Measurements from ENCODE around the gene PLCL1. TPM values are rescaled to one million over a fixed set of nuclear protein-coding genes. Genes with fewer than 3 reads are reported as not detected.

Gene PLCL1
- total RNA-seq, 2 donors from 2014 or later, result 6.7 to 6.8 TPM

GRCh38 chr2:197931661-197932312 lies 127.4 kb downstream of the PLCL1 start:
- H3K4me1 ChIP-seq (replicated peaks), result no peaks in the 10 kb centered on the region
- no peak for DNase-seq (ENCODE audit: low spot score)
- 81% methylated on average over 1 of the region's 1 CpG for WGBS

GRCh38 chr2:197932374-197932773 lies 128.0 kb downstream of the PLCL1 start:
- 93% methylated on average over 5 of the region's 5 CpGs for WGBS
- H3K27me3 ChIP-seq (replicated peaks; ENCODE audit: insufficient read depth), result no peaks in the 10 kb centered on the region
- intact Hi-C loops (cut with DNase I), result no loop called here
- no peak for DNase-seq (ENCODE audit: low spot score)
- no peaks in the 10 kb centered on the region for H3K36me3 ChIP-seq
- H3K4me3 ChIP-seq, result no peak overlapping the region
- no peaks in the 10 kb centered on the region for H3K4me1 ChIP-seq (replicated peaks)
- TF ChIP-seq POLR2AphosphoS5 (IDR thresholded peaks at IDR 0.05), result no peak
- no peak for TF ChIP-seq POLR2A (IDR thresholded peaks at IDR 0.05)
- no peak for TF ChIP-seq CTCF (IDR thresholded peaks at IDR 0.05)
- H3K9me3 ChIP-seq, result no peaks in the 10 kb centered on the region
- H3K27ac ChIP-seq, result no peak overlapping the region

More at GRCh38 chr2:197931661-197932312, 127.4 kb downstream of the PLCL1 start:
- Histone ChIP-seq H3K27me3 (replicated peaks; ENCODE audit: insufficient read depth) (no peaks in the 10 kb centered on the region), H3K27ac (no peak overlapping the region), H3K9me3 (no peaks in the 10 kb centered on the region), H3K36me3 (no peaks in the 10 kb centered on the region), H3K4me3 (no peak overlapping the region)
- intact Hi-C loops (cut with DNase I), result no loop called here
- no peak for TF ChIP-seq POLR2A (IDR thresholded peaks at IDR 0.05)
- no peak for TF ChIP-seq CTCF (IDR thresholded peaks at IDR 0.05)
- TF ChIP-seq POLR2AphosphoS5 (IDR thresholded peaks at IDR 0.05), result no peak

- DNase-seq (ENCODE audit: low spot score), result no peak
- 65% methylated on average over 4 of the region's 4 CpGs for WGBS
- intact Hi-C loops (cut with DNase I), result no loop called here
These were observed 130.0 kb downstream of the PLCL1 start for GRCh38 chr2:197934261-197934933.

GRCh38 chr2:197934934-197935289 lies 130.5 kb downstream of the PLCL1 start:
- H3K27ac ChIP-seq, result no peak overlapping the region
- no peak for DNase-seq (ENCODE audit: low spot score)
- no peaks in the 10 kb centered on the region for H3K36me3 ChIP-seq
- H3K4me1 ChIP-seq (replicated peaks), result no peaks in the 10 kb centered on the region
- 77% methylated on average over 4 of the region's 4 CpGs for WGBS
- no peaks in the 10 kb centered on the region for H3K27me3 ChIP-seq (replicated peaks; ENCODE audit: insufficient read depth)
- no peaks in the 10 kb centered on the region for H3K9me3 ChIP-seq
- TF ChIP-seq CTCF (IDR thresholded peaks at IDR 0.05) (no peak), POLR2A (IDR thresholded peaks at IDR 0.05) (no peak), POLR2AphosphoS5 (IDR thresholded peaks at IDR 0.05) (no peak)
- no peak overlapping the region for H3K4me3 ChIP-seq
- intact Hi-C loops (cut with DNase I), result no loop called here

More at GRCh38 chr2:197934261-197934933, 130.0 kb downstream of the PLCL1 start:
- H3K27ac ChIP-seq, result no peak overlapping the region
- no peaks in the 10 kb centered on the region for H3K27me3 ChIP-seq (replicated peaks; ENCODE audit: insufficient read depth)
- H3K9me3 ChIP-seq, result no peaks in the 10 kb centered on the region
- no peak overlapping the region for H3K4me3 ChIP-seq
- no peaks in the 10 kb centered on the region for H3K36me3 ChIP-seq
- TF ChIP-seq CTCF (IDR thresholded peaks at IDR 0.05) (no peak), POLR2A (IDR thresholded peaks at IDR 0.05) (no peak), POLR2AphosphoS5 (IDR thresholded peaks at IDR 0.05) (no peak)
- H3K4me1 ChIP-seq (replicated peaks), result no peaks in the 10 kb centered on the region

- TF ChIP-seq POLR2A (IDR thresholded peaks at IDR 0.05) (no peak), POLR2AphosphoS5 (IDR thresholded peaks at IDR 0.05) (no peak), CTCF (IDR thresholded peaks at IDR 0.05) (no peak)
- H3K4me3 ChIP-seq, result no peak overlapping the region
- H3K36me3 ChIP-seq, result no peaks in the 10 kb centered on the region
- H3K27ac ChIP-seq, result no peak overlapping the region
- intact Hi-C loops (cut with DNase I), result no loop called here
- H3K4me1 ChIP-seq (replicated peaks), result no peaks in the 10 kb centered on the region
- WGBS, result 56% methylated on average over 1 of the region's 1 CpG
- DNase-seq (ENCODE audit: low spot score), result no peak
- H3K9me3 ChIP-seq, result no peaks in the 10 kb centered on the region
- no peaks in the 10 kb centered on the region for H3K27me3 ChIP-seq (replicated peaks; ENCODE audit: insufficient read depth)
These were observed 133.4 kb downstream of the PLCL1 start for GRCh38 chr2:197937814-197938213.

All from prostate gland (tissue), 2 donors.